Effector CD8-positive, alpha-beta T cell (primary cell): Measurements from ENCODE around the gene SDHA.
A peak's percentile ranks its signal among the peaks of the same experiment; 100 is the strongest.

Experiments used
- DNase-seq: peaks from one replicate; lab custom pipeline; 2025; lab: John Stamatoyannopoulos, UW
- total RNA-seq, 4 experiments: gene quantifications; one replicate each; lab custom pipeline; 2026; lab: John Stamatoyannopoulos, UW

The SDHA gene
- total RNA-seq, result 18.5 to 34.9 (median 28.0) reads per million in 4 experiments

- peak; percentile 98 for DNase-seq
Observed at GRCh38 chr5:217494-218456, at the start of gene SDHA, which contains the start of gene CCDC127. TSS of gene SDHA (plus strand) at chr5:218320. CDS start at chr5:218356, 36 bp downstream. TSS of gene CCDC127 (minus strand) at chr5:218153. CDS start at chr5:216849, 1,304 bp downstream.

DNA sequence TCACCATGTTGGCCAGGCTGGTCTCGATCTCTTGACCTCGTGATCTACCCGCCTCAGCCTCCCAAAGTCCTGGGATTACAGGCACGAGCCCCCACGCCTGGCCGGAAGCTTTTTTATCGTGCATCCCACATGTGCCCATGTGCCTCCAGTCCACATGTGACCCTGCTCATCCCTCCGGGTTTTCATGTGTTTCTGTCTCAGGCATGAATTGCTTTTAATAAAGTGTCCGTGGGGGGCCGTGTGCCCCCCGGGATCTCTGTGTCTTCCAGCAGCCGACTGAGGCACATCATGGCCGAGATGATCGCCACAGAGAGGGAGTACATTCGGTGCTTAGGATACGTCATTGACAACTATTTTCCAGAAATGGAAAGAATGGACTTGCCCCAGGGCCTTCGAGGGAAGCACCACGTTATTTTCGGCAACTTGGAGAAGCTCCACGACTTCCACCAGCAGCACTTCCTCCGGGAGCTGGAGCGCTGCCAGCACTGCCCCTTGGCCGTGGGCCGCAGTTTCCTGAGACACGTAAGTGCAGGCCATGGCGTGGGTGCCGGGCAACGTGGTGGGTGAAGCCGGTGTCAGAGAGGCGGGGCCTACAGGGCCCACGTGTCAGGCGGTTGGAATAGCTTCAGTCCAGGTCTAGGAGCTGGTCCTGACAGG, 48.9 kb upstream of the SDHA start:
- DNase-seq, result no peak

DNA sequence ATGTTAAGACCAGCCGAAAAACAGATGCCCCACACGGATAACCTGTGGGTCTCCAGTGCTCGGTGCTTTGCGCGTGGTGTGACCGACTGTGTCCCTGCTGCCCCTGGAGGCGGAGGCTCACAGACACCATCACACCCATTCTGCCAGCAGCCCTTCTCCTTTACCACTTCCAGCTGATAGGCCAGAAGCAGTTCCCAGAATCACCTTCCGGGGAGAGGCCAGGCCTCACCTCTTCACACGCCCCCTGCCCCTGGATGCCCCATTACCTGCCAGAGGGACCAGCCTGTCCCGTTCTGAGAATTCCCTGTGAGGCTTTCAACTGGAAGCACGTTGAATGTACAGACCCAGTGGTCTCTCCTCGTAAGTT, 48.4 kb upstream of the SDHA start:
- no peak for DNase-seq

DNA sequence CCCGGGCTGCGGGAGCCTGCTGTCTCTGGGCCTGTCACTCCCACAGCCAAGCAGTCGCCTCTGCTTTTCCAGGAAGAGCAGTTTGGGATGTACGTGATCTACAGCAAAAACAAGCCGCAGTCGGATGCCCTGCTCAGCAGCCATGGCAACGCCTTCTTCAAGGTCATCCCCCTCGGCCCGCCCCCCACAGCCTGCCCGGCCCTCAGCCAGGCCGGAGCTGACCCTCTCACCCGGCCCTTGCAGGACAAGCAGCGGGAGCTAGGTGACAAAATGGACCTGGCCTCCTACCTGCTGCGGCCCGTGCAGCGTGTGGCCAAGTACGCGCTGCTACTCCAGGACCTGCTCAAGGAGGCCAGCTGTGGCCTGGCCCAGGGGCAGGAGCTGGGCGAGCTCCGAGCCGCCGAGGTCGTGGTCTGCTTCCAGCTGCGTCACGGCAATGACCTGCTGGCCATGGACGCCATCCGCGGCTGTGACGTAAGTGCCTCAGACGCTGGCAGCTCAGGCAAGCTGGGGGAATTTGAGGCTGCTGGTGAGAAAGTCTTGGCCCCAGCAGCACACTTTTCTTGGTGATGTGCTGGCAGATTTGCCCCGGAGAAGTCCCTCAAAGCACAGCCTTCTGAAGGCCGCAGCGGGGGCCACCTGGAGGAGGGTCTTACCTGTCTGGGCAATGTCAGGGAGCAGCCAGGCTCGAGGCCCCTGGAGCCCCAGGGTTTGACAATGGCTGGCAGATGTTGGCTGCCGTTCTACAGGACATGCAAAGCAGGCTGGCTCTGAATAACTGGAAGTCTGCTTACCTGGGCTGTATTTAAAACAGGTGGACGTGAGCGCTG, 46.9 kb upstream of the SDHA start:
- DNase-seq, result no peak

DNA sequence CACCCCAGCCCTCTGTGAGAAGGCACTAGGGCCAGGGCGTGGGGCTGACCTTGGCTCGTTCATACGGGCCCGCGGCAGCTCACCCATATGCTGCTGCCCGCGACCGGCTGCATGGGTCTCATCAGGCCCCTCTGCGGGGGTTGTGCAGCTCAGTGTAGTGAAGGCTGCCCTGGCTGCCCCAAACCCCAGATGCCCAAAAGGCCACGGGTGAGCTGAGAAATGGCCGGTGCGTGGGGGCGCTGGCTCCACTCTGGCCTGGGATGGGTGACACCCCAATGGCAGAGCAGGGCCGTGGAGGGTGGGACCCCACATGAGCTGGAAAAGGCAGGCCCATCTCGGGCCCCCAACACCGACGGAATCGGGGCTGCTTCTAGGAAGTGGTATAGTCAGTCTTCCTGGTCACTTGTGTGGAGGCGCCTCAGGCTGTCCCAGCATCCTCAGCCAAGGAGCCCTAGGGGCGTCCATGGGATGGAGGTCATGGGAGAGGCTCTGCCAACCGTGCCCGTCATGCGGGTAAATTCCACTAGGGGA, 46.3 kb upstream of the SDHA start:
- DNase-seq, result no peak

GRCh38 chr5:172421-172820, 45.7 kb upstream of the SDHA start:
- DNase-seq, result no peak

GRCh38 chr5:172841-173251, 45.3 kb upstream of the SDHA start:
- no peak for DNase-seq

DNA sequence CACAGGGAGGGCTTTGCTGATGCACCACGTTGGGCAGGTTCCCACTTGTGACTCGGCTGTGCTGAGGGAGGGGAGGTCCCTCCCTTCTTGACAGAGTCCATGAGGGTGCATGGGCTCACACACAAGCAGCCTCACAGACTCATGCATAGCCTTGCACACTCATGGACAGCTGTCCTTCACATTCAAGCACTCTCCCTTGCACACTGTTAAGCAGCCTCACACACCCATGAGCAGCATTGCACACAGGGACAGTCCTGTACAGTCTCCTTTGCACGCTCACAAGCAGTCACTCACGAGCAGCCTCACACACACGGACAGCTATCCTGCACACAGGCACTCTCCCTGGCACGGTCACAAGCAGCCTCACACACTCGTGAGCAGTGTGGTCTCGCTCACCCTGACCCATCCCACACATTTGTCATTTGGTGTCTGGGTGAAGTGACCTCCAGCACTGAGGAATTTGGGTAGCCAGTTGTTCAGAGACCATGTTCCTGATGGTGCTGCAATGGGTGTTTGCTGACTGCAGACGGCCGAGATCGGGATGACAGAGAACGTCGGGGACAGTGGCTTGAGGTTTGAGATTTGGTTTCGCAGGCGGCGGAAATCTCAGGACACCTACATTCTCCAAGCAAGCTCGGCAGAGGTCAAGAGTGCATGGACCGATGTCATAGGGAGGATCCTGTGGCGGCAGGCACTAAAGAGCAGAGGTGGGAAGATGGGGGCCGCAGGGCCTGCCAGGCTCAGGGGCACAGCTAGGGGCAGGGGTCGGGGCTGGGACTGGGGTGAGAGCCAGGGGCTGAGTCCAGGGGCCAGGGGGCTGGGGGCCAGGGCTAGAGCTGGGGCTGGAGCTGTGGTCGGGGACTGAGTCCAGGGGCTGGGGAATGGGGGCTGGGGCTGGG, 44.5 kb upstream of the SDHA start:
- no peak for DNase-seq

GRCh38 chr5:174291-174600, 43.9 kb upstream of the SDHA start:
- no peak for DNase-seq

DNA sequence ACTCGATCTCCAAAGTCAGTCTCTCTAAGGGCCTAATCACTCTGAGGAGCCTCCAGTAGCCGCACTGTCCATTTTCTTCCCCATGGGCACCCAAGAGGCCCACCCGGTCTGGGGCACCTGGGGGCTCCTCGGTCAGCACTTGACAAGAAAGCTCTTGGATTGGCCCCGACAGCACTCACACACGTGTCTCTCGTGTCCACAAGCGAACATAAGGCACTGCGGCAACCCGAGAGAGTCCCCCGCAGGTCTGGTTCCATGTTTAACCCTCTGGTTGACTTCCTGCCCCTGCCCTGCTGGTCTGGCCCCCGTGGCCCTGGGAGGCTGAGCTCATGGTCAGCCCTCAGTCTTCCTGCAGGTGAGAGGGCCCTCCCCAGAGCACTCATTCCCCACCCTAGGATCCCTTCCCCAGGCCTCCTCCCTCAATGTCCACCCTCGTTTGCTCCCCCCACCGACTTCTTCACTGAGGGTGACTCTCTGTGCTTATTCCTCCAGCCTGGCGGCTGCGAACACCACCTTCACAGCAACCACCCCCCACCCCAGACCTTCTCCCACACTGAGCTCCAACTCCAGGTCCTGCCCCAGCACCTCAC, 43.1 kb upstream of the SDHA start:
- DNase-seq, result no peak

DNA sequence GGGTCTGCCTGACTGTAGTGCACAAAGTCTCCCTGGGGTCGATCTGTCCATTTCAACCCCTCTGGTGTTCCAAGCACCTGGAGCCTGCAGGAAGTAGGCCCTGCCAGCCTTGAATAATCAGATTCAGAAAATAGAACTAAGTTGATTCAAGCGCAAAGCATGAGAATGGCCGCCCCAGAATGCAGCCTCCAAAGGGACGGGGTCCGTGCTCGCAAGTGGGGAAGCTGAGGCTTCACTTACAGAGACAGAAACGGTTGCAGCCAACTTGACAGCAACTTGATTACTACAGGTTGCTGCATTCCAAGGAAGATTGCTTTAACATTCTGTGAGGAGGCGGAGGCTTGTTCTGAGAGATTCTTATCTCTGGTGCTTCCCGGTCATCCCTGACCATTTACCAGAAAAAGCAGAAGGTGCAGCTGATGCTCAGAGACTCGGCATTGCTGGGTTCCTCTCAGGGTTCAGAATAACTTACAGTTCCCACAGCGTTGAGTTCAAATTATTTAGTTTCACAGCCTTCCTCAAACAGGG, 41.8 kb upstream of the SDHA start:
- no peak for DNase-seq

DNA sequence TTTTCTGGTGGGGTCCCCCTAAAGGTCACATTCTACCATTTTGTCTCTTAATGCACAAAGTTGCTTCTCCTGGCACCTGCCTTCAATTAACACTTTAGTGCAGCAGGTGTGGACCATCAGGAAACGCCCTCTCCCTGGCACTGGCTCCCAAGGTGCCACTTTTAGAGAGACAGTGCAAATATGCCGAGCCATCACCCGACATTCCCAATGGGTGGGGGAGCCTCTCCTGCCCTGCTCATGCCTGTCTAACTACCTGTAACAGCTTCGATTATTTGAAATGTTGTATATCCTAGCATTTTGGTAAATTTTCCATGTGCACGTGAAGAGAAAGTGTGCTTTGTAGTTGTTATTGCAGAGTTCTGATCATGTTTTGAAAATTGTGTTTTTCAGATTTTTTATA, 40.0 kb upstream of the SDHA start:
- DNase-seq, result no peak

DNA sequence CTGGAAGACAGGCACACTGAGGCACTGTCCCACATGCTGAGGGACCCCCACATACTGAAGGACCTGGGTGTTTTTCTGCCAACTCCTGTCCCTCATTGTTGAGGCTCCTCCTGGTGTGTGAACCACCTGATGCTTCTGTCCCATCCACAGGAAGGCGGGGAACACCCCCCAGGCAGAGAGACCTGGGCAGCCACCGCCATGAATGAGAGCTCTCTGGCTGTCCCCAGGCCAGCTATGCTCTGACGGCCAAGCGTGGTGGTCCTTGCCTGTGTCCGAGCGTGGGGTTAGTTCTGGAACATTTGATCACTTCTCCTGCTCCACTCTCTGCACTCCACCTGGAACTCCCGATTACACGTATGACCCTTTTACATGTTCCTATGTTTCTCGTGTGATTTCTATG, 38.7 kb upstream of the SDHA start:
- no peak for DNase-seq

GRCh38 chr5:180286-180918, 37.7 kb upstream of the SDHA start:
- no peak for DNase-seq

DNA sequence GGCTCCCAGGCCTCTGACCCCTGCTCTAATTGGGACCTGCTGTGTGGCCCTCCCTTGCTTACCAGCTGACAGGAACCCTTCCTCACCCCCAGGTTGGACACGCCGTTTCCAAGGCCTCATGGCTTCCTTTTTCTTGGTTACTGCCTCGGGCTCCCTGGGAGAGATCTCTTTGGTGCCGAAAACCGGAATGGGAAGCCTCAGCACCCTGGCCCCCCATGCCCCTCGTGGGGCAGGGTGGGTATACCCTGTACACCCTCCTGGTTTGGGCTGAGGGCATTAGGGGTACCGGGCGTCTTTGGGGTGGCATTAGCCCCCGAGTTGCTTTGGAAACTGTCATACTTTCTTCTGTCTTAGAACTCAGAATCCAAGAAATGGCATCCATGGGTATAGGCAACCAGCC, 37.0 kb upstream of the SDHA start:
- no peak for DNase-seq

DNA sequence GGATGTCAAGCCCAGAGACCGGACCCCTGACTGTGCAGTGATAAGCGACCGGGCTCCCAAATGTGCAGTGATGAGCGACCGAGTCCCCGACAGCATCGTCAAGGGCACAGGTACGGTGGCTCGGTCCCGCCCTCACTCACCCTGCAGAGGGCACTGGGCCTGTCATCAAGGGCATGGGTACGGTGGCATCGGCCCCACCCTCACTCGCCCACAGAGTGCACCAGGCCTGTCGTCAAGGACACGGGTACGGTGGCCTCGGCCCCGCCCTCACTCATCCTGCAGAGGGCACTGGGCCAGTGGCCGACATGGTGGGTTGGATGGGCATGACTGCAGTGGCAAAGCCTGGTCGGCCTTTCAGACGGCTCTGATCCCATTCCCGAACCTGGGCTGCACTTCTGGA, 36.6 kb upstream of the SDHA start:
- no peak for DNase-seq

DNA sequence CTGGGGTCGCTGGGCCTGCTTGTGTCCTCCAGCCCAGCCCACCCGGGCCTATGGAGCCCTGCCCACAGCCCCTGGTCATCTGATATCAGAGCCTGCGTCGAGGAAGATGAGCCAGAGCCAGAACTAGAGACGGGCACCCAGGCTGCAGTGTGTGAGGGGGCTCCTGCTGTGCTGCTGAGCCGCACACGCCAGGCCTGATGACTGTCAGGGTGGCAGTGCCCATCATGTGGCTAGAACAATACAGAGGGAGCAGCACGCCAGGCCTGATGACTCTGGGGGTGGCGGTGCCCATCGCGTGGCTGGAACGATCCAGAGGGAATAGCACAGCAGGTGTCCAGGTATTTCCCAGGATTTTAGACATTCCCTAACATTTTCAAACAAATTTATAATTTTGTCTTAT, 36.0 kb upstream of the SDHA start:
- no peak for DNase-seq

- no peak for DNase-seq
Observed at GRCh38 chr5:184471-184870, 33.6 kb upstream of the SDHA start.

GRCh38 chr5:185095-186070, 32.7 kb upstream of the SDHA start:
- DNase-seq, result no peak
